Heart left ventricle (tissue), 16 donors: ENCODE results near the gene TAOK3. TPM values are rescaled to one million over a fixed set of nuclear protein-coding genes. Genes with fewer than 3 reads are reported as not detected.

ENCODE experiments used
- ATAC-seq, 4 donors: fragments of 200-7000 bp; cut with Tn5 transposase; one replicate each; pipeline ENCODE4 v1.9.1; 2020 to 2022; ENCODE audit warnings: moderate library complexity in 4 of 4, mild to moderate bottlenecking in 3 of 4, moderate number of reproducible peaks in 1 of 4
- DNase-seq, 5 donors: peaks; one replicate each; pipeline ENCODE4 v3.0.0-alpha.2; 2020
- H3K27ac ChIP-seq, 12 donors: fragments of 200-600 bp; sonication (generic) in 4 of 12; one replicate each; pipeline versions ENCODE4 v1.5.0 to v1.8.0; 2016 to 2022; ENCODE audit warnings: mild to moderate bottlenecking in 2 of 12
- H3K27me3 ChIP-seq, 9 donors: fragments of 200-600 bp; sonication (generic) in 2 of 9; one replicate each; pipeline versions ENCODE4 v1.5.1 to v1.8.0; 2016 to 2022; ENCODE audit warnings: mild to moderate bottlenecking in 3 of 9
- H3K36me3 ChIP-seq, 9 donors: fragments of 200-600 bp; sonication (generic) in 2 of 9; one replicate each; pipeline versions ENCODE4 v1.5.0 to v1.8.0; 2018 to 2022; ENCODE audit warnings: mild to moderate bottlenecking in 2 of 9
- H3K4me1 ChIP-seq, 12 donors: fragments of 200-600 bp; sonication (generic) in 4 of 12; one replicate each; pipeline versions ENCODE4 v1.5.0 to v1.8.0; 2016 to 2022; ENCODE audit warnings: mild to moderate bottlenecking in 3 of 12
- H3K4me3 ChIP-seq, 12 donors: fragments of 200-600 bp; sonication (generic) in 4 of 12; one replicate each; pipeline versions ENCODE4 v1.5.0 to v1.8.0; 2017 to 2022; ENCODE audit warnings: mild to moderate bottlenecking in 9 of 12, moderate library complexity in 4 of 12
- H3K9me3 ChIP-seq, 12 donors: fragments of 200-600 bp; sonication (generic) in 4 of 12; one replicate each; pipeline versions ENCODE4 v1.5.0 to v1.8.0; 2016 to 2022; ENCODE audit warnings: mild to moderate bottlenecking in 1 of 12
- POLR2A ChIP-seq, 2 donors: fragments of 450-650 bp; IDR thresholded peaks; one replicate each; pipeline ENCODE4 v1.6.1; 2017; ENCODE audit warnings: antibody characterized with exemption in 2 of 2, mild to moderate bottlenecking in 2 of 2, moderate library complexity in 2 of 2
- WGBS, 4 donors: extraction: QIAGEN DNeasy Blood & Tissue Kit in 2 of 4; methylation state at CpG; one replicate each; pipeline versions ENCODE4 v1.1.5 to v1.1.7; 2013 to 2018; 5-methylcytosine and 5-hydroxymethylcytosine counted together
- intact Hi-C, 10 donors: fragments of 100-400 bp; cut with DNase I; formaldehyde crosslinking; loops; one replicate each; pipeline versions ENCODE4 v1.11.1 to v1.14.2; 2022
- polyA plus RNA-seq, 2 donors: library from polyadenylated mRNA; stranded (reverse); fragments of 200-250 nt; gene quantifications; one replicate each; pipeline ENCODE4 v1.2.3, GENCODE V29; 2013
- total RNA-seq, 9 donors: library from RNA; depleted of rRNA in 2 of 9; stranded (reverse); fragments of >200 nt in 2 of 9; fragmentation: NEBNext Ultra II Directional in 3 of 9; extraction: Animal tissue kit (Norgen Biotek cat#: 25700) in 3 of 9; gene quantifications; one replicate each; pipeline versions ENCODE4 v1.1.0 to v1.2.4, GENCODE V29; 2016 to 2023
- TF ChIP-seq, protein P1 (sequence below), 12 donors: fragments of 200-600 bp; sonication (generic) in 4 of 12; IDR thresholded peaks; one replicate each; pipeline versions ENCODE4 v1.5.0 to v1.8.0; 2018 to 2022; ENCODE audit warnings: antibody characterized with exemption in 12 of 12, mild to moderate bottlenecking in 5 of 12
- donor health status: ischemic (EF 13 %, LVEDD 7.1; RV severe dilation, severe dysfunction).
- donor health status: healthy with polysubstance abuse.
- donor health status: DM: no; HTN: yes; CAD: no.
- donor health status: DM: no; HTN: no; CAD: no.
- donor health status: ischemic (EF 25% LVEDD 6.9; RV normal size, moderate dysfunction).
- donor health status: ischemic (EF 25% LVEDD 5.7; RV mildly dilated, moderate dysfunction).
- donor health status: healthy.
- donor health status: DM: yes; HTN: yes; CAD: no.
- donor health status: ischemic (EF 35%, LVEDD 5.7; RV mildly dilated, moderate dysfunction).
- donor health status: nonischemic (EF 11% LVEDD 7.7; RV severe dilation, severe dysfunction).
- donor health status: DM: yes; HTN: yes; CAD: no.
- donor health status: PGD.
- donor health status: ischemic (EF 29% LVEDD 5.4; RV normal size, mild dysfunction).
- donor health status: nonischemic (EF 23%, LVEDD 6.1; RV moderate dilation, normal function).

TAOK3 gene
- total and polyA plus RNA-seq, 11 donors, result 11.8 to 26.6 (median 22.2) TPM

DNA sequence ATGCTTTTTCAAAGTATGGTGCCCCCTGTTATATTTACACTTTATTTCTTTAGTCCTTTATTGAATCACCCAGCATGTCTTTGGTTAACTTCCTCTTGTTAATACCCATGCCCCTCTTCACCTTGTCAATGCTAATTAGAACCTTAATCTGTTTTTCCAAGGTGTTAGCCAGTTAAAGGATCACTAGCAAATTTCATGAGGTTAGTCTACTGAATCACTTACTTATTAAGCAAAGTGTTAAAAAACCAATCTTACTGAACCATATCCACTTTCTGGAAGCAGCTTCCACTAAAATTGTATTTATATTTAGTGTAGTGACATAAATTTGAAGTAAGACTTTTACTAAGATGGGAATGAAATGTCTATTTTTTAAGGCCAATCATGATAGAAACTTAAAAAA lies 27.9 kb downstream of the TAOK3 start:
- no peaks in the 10 kb centered on the region for H3K36me3 ChIP-seq
- ATAC-seq, result no peak
- TF ChIP-seq POLR2A (IDR thresholded peaks at IDR 0.05), result no peak
- TF ChIP-seq, protein P1, sequence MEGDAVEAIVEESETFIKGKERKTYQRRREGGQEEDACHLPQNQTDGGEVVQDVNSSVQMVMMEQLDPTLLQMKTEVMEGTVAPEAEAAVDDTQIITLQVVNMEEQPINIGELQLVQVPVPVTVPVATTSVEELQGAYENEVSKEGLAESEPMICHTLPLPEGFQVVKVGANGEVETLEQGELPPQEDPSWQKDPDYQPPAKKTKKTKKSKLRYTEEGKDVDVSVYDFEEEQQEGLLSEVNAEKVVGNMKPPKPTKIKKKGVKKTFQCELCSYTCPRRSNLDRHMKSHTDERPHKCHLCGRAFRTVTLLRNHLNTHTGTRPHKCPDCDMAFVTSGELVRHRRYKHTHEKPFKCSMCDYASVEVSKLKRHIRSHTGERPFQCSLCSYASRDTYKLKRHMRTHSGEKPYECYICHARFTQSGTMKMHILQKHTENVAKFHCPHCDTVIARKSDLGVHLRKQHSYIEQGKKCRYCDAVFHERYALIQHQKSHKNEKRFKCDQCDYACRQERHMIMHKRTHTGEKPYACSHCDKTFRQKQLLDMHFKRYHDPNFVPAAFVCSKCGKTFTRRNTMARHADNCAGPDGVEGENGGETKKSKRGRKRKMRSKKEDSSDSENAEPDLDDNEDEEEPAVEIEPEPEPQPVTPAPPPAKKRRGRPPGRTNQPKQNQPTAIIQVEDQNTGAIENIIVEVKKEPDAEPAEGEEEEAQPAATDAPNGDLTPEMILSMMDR (IDR thresholded peaks at IDR 0.05), result no peak
- DNase-seq, result no peak
- intact Hi-C loops, result no loop called here
- H3K4me3 ChIP-seq, result no peak overlapping the region
- H3K4me1 ChIP-seq, result peaks cover 0 to 33% (median 8%) of the 10 kb centered on the region in 12 donors
- H3K9me3 ChIP-seq, result no peaks in the 10 kb centered on the region
- H3K27me3 ChIP-seq, result no peaks in the 10 kb centered on the region
- H3K27ac ChIP-seq, result no peak overlapping the region

DNA sequence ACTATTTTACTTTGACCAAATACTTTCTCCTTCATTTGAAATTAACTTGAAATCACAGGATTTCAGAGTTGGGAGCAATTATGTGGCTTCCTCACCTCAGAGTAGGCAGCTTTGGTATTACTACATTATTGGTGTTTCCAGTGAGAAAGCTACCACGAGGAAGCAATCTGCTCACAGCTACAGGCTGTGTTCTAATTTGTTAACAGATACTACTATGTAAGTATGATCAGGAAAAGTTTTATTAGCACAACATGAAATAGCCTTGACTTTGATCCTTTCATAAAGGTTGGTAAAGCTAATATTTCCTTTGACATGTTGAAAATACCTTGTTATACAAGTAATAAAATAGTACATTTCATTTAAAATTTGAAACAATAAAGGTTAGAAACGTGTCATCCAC lies 30.6 kb downstream of the TAOK3 start:
- TF ChIP-seq POLR2A (IDR thresholded peaks at IDR 0.05), result no peak
- TF ChIP-seq, protein P1 (IDR thresholded peaks at IDR 0.05), result no peak
- DNase-seq, result no peak
- no peaks in the 10 kb centered on the region for H3K27me3 ChIP-seq
- H3K27ac ChIP-seq, result no peak overlapping the region
- no peaks in the 10 kb centered on the region for H3K36me3 ChIP-seq
- WGBS, 4 donors, result 65 to 79% (median 72%) methylated on average over 2 of the region's 2 CpGs
- H3K9me3 ChIP-seq, result no peaks in the 10 kb centered on the region
- H3K4me1 ChIP-seq, result peaks cover 0 to 29% (median 4%) of the 10 kb centered on the region in 12 donors
- intact Hi-C loops, result no loop called here
- ATAC-seq, result no peak
- no peak overlapping the region for H3K4me3 ChIP-seq

DNA sequence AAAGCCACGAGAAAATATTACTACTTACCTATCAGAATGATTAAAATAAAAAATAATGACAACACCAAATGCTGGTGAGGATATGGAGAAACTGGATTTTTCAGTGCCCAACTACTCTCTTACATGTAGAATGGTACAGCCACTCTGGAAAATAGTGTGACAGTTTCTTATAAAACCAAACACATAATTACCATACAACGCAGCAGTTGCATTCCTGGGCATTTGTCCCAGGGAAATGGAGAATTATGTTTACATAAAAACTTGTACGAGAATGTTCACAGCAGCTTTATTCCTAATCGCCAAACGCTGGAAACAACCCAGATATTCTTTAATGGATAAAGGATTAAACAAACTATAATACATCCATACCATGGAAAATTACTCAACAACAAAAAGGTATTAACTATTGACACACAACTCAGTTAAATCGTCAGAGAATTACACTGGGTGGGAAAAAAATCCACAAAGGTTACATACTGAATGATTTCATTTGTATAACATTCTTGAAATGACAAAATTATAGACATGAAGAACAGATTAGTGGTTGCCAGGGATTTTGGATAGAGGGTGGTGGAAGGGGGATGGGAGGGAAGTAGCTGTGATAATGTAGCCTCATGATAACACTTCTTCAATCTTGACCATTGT lies 35.4 kb downstream of the TAOK3 start:
- no peaks in the 10 kb centered on the region for H3K9me3 ChIP-seq
- no peaks in the 10 kb centered on the region for H3K27me3 ChIP-seq
- 76 to 86% (median 83%) methylated on average over 6 of the region's 6 CpGs for WGBS, 4 donors
- no peaks in the 10 kb centered on the region for H3K36me3 ChIP-seq
- no peak for DNase-seq
- intact Hi-C loops, result no loop called here
- H3K4me3 ChIP-seq, result no peak overlapping the region
- peaks cover 0 to 19% (median 0%) of the 10 kb centered on the region in 12 donors for H3K4me1 ChIP-seq
- ATAC-seq, result no peak
- H3K27ac ChIP-seq, result no peak overlapping the region
- TF ChIP-seq, protein P1 (IDR thresholded peaks at IDR 0.05), result no peak
- TF ChIP-seq POLR2A (IDR thresholded peaks at IDR 0.05), result no peak

DNA sequence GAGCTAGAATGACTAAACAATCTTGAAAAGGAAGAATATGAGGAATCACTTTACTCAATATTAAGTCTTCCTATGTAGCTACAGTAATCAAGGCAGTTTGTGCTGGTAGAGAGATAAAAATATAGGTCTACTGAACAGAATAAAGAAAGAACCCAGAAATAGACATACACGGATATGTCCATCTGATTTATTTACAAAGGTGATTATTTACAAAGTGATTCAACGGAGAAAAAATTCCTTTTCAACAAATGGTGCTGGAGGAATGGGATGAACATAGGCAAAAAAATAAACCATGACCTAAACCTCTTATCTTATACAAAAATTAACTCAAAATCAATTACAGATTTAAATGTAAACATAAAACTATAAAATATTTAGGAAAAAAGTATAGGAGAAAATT lies 36.6 kb downstream of the TAOK3 start:
- H3K4me1 ChIP-seq, result peaks cover 0 to 30% (median 0%) of the 10 kb centered on the region in 12 donors
- H3K9me3 ChIP-seq, result no peaks in the 10 kb centered on the region
- no peaks in the 10 kb centered on the region for H3K36me3 ChIP-seq
- no peak overlapping the region for H3K27ac ChIP-seq
- no peak for DNase-seq
- no peak for ATAC-seq
- no peak overlapping the region for H3K4me3 ChIP-seq
- no peaks in the 10 kb centered on the region for H3K27me3 ChIP-seq
- intact Hi-C loops, result no loop called here
- TF ChIP-seq, protein P1 (IDR thresholded peaks at IDR 0.05), result no peak
- TF ChIP-seq POLR2A (IDR thresholded peaks at IDR 0.05), result no peak
- WGBS, 4 donors, result 86 to 92% (median 89%) methylated on average over 2 of the region's 2 CpGs
